PC-9 (cell line): Measurements from ENCODE around the gene HDAC2. TPM values are rescaled to one million over a fixed set of nuclear protein-coding genes. Genes with fewer than 3 reads are reported as not detected.

Experiments used
- BruUV-seq: library from RNA; stranded (reverse); fragments of 400-500 nt; replicated peaks from 2 replicates; lab custom pipeline; 2021; lab: Mats Ljungman, UMichigan
- CTCF ChIA-PET: fragments of 300-600 bp; sonication (Branson Sonifier 250); formaldehyde crosslinking; loops from one replicate; lab custom pipeline; 2022; ENCODE audit warnings: antibody characterized with exemption; lab: Charles Lee
- POLR2A ChIA-PET: fragments of 300-600 bp; sonication (Branson Sonifier 250); formaldehyde crosslinking; loops from one replicate; lab custom pipeline; 2022; ENCODE audit warnings: antibody characterized with exemption; ENCODE audit not compliant: unreplicated experiment; lab: Charles Lee
- DNase-seq, 2 experiments: peaks; one replicate each; pipeline versions ENCODE4 v3.0.0 to v3.0.0-alpha.2; 2015 to 2022; ENCODE audit warnings: mixed read lengths in 1 of 2
- H2AFZ ChIP-seq: fragments of 200-600 bp; sonication (generic); 2 replicates; pipeline ENCODE4 v1.8.1; 2017; ENCODE audit warnings: antibody characterized with exemption
- H3F3A ChIP-seq: fragments of 200-600 bp; sonication (generic); 2 replicates; pipeline ENCODE4 v1.8.1; 2017; ENCODE audit warnings: antibody characterized with exemption, mild to moderate bottlenecking, low read depth; ENCODE audit not compliant: insufficient read depth
- H3K27ac ChIP-seq: fragments of 200-600 bp; sonication (generic); 2 replicates; pipeline ENCODE4 v1.6.1; 2016; ENCODE audit warnings: mixed run types
- H3K27me3 ChIP-seq: fragments of 200-600 bp; sonication (generic); 2 replicates; pipeline ENCODE4 v1.6.1; 2016; ENCODE audit warnings: low read depth, mixed run types; ENCODE audit not compliant: insufficient read depth
- H3K36me3 ChIP-seq: fragments of 200-600 bp; sonication (generic); 2 replicates; pipeline ENCODE4 v1.6.1; 2016; ENCODE audit warnings: low read depth, mixed run types
- H3K4me1 ChIP-seq: fragments of 200-600 bp; sonication (generic); replicated peaks from 2 replicates; pipeline ENCODE4 v1.6.1; 2016; ENCODE audit warnings: mixed run types; ENCODE audit not compliant: insufficient read depth
- H3K4me2 ChIP-seq: fragments of 200-600 bp; sonication (generic); 2 replicates; pipeline ENCODE4 v1.6.1; 2017; ENCODE audit warnings: mixed run types
- H3K4me3 ChIP-seq: fragments of 200-600 bp; sonication (generic); 2 replicates; pipeline ENCODE4 v1.6.1; 2016; ENCODE audit warnings: mixed run types
- H3K79me2 ChIP-seq: fragments of 200-600 bp; sonication (generic); 2 replicates; pipeline ENCODE4 v1.6.1; 2017; ENCODE audit warnings: low read depth, mixed run types
- H3K9me2 ChIP-seq: fragments of 200-600 bp; sonication (generic); 2 replicates; pipeline ENCODE4 v1.8.1; 2017; ENCODE audit warnings: mild to moderate bottlenecking; ENCODE audit not compliant: insufficient read depth
- H3K9me3 ChIP-seq: fragments of 200-600 bp; sonication (generic); 2 replicates; pipeline ENCODE4 v1.8.1; 2016; ENCODE audit warnings: low read depth; ENCODE audit not compliant: insufficient read depth
- H4K20me1 ChIP-seq: fragments of 200-600 bp; sonication (generic); 2 replicates; pipeline ENCODE4 v1.8.1; 2017; ENCODE audit not compliant: insufficient read depth
- EZH2 ChIP-seq: fragments of 200-600 bp; sonication (generic); IDR thresholded peaks from 2 replicates; pipeline ENCODE4 v1.8.0; 2017; ENCODE audit warnings: antibody characterized with exemption, low read depth
- intact Hi-C: fragments of 100-400 bp; cut with micrococcal nuclease; formaldehyde crosslinking; loops from one replicate; pipeline ENCODE4 v1.10.0; 2022; ENCODE audit not compliant: unreplicated experiment
- total RNA-seq: library from RNA; stranded (reverse); gene quantifications from 2 replicates; pipeline ENCODE4 v1.2.3, GENCODE V29; 2021
- TF ChIP-seq, protein P1 (sequence below): fragments of 200-600 bp; sonication (generic); conservative IDR thresholded peaks from 2 replicates; pipeline ENCODE4 v1.6.1; 2017; ENCODE audit warnings: mixed run types, antibody characterized with exemption, mild to moderate bottlenecking, moderate library complexity

The HDAC2 gene
- total RNA-seq, 1 experiment from 2014 or later, result 131 TPM

GRCh38 chr6:113978084-113978675 lies 7.2 kb upstream of the HDAC2 start:
- no peak overlapping the region for H3K4me3 ChIP-seq
- ChIA-PET CTCF (no interaction called here), POLR2A (no interaction called here)
- H3K27me3 ChIP-seq, result no peaks in the 10 kb centered on the region
- H3K36me3 ChIP-seq, result no peaks in the 10 kb centered on the region
- no peaks in the 10 kb centered on the region for H3K4me1 ChIP-seq
- no peaks in the 10 kb centered on the region; the same call in 1 of the 2 replicates for H3K9me3 ChIP-seq
- no peak overlapping the region for H3K27ac ChIP-seq
- no peak overlapping the region for H2AFZ ChIP-seq
- DNase-seq, result no peak
- no peak overlapping the region for H3K4me2 ChIP-seq
- TF ChIP-seq EZH2, result no peak
- no peaks in the 10 kb centered on the region for H3K79me2 ChIP-seq
- H3F3A ChIP-seq, result no peaks in the 10 kb centered on the region
- H4K20me1 ChIP-seq, result no peaks in the 10 kb centered on the region
- BruUV-seq, result no TSS peak
- intact Hi-C loops, result no loop called here
- 0 out of 2 replicates have a peak, but pooled peaks cover 3% of the 10 kb centered on the region for H3K9me2 ChIP-seq

DNA sequence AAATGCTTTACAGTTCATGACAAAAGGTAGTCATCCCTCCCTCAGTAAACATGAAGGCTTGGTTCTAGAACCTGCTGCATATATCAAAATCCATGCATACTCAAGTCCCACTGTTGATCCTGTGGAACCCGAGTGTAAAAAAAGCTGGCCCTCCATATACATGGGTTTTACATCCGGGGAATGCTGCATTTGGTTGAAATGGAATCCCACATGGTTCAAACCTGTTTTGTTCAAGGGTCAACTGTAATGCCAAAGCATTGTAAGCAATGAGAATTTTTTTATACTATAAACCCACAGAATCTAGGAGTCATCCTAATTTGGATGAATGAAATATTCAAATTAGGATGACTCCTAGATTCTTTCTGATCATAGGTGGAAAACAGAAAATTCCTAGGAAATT lies 5.9 kb upstream of the HDAC2 start:
- ChIA-PET POLR2A (interaction anchor here (0.6 to 0.7 kb wide), 2 partner anchors 9 to 23 kb away, joined by 3 to 4 read pairs; no protein-coding TSS in a partner anchor), CTCF (no interaction called here)
- BruUV-seq, result no TSS peak
- Histone ChIP-seq H3K27ac (no peak overlapping the region), H3K36me3 (no peaks in the 10 kb centered on the region), H3K4me2 (no peak overlapping the region), H3K9me2 (0 out of 2 replicates have a peak, but pooled peaks cover 3% of the 10 kb centered on the region), H3F3A (no peaks in the 10 kb centered on the region), H3K27me3 (no peaks in the 10 kb centered on the region), H4K20me1 (no peaks in the 10 kb centered on the region), H3K4me3 (no peak overlapping the region), H3K4me1 (0 out of 2 replicates have a peak, but pooled peaks cover 6% of the 10 kb centered on the region), H3K9me3 (no peaks in the 10 kb centered on the region; the same call in 1 of the 2 replicates), H3K79me2 (no peaks in the 10 kb centered on the region), H2AFZ (no peak overlapping the region)
- TF ChIP-seq, protein P1, sequence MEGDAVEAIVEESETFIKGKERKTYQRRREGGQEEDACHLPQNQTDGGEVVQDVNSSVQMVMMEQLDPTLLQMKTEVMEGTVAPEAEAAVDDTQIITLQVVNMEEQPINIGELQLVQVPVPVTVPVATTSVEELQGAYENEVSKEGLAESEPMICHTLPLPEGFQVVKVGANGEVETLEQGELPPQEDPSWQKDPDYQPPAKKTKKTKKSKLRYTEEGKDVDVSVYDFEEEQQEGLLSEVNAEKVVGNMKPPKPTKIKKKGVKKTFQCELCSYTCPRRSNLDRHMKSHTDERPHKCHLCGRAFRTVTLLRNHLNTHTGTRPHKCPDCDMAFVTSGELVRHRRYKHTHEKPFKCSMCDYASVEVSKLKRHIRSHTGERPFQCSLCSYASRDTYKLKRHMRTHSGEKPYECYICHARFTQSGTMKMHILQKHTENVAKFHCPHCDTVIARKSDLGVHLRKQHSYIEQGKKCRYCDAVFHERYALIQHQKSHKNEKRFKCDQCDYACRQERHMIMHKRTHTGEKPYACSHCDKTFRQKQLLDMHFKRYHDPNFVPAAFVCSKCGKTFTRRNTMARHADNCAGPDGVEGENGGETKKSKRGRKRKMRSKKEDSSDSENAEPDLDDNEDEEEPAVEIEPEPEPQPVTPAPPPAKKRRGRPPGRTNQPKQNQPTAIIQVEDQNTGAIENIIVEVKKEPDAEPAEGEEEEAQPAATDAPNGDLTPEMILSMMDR, result no peak
- TF ChIP-seq EZH2, result no peak
- DNase-seq, result no peak
- intact Hi-C loops, result no loop called here

DNA sequence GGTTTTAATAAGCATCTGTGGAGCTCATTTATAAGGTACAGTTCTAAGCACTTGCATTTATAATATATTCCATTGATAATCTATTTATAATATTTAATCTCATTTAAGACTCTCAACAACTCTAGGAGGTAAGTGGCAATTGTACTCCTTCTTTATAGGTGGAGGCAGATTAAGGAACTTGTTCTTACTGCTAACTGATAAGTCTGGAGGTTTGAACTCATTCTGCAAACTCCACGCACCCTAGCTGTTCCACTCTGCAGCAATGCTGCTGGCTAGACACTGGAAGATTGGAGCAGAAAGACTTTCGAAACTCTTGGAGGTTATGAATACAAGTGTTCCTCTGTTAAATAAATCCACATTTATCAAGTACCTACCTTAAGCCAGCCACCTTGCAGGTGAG lies 793 bp upstream of the HDAC2 start:
- TSS peak; percentile 69 for BruUV-seq
- H4K20me1 ChIP-seq, result peaks cover 33% of the 10 kb centered on the region
- DNase-seq, result no peak
- peaks cover 26% of the 10 kb centered on the region for H3K4me1 ChIP-seq
- no peaks in the 10 kb centered on the region for H3K9me3 ChIP-seq
- peaks cover 43% of the 10 kb centered on the region for H3K79me2 ChIP-seq
- H3K4me3 ChIP-seq, result peak overlapping the region; percentile 92
- 0 out of 2 replicates have a peak, but pooled peaks cover 3% of the 10 kb centered on the region for H3K9me2 ChIP-seq
- no peaks in the 10 kb centered on the region for H3K36me3 ChIP-seq
- no peaks in the 10 kb centered on the region for H3F3A ChIP-seq
- H3K4me2 ChIP-seq, result peak overlapping the region; percentile 85
- ChIA-PET CTCF (interaction anchor here (0.5 kb wide), 1 partner anchor 9 kb away, joined by 4 read pairs; no protein-coding TSS in a partner anchor), POLR2A (no interaction called here)
- intact Hi-C loops, result loop anchor here (2.0 kb wide), 1 partner anchor 45 kb away; no protein-coding TSS in a partner anchor
- H2AFZ ChIP-seq, result peak overlapping the region; percentile 94
- H3K27ac ChIP-seq, result peak overlapping the region; percentile 88; the same call in 1 of the 2 replicates
- H3K27me3 ChIP-seq, result no peaks in the 10 kb centered on the region
- TF ChIP-seq, protein P1, result no peak
- TF ChIP-seq EZH2, result no peak
